GM12892 (cell line): ENCODE measurements around the gene ZRANB3. TPM values are rescaled to one million over a fixed set of nuclear protein-coding genes. Genes with fewer than 3 reads are reported as not detected.
"Not testable (repeated sequence)": the region's sequence is repeated elsewhere in the genome, so short reads cannot be mapped to it uniquely, and the experiment has no call there.

ENCODE experiments used
- DNase-seq: peaks from one replicate; pipeline ENCODE4 v3.0.0; 2011; ENCODE audit not compliant: insufficient read length
- FAIRE-seq: peaks from 2 replicates; lab custom pipeline; 2011; peaks lifted over from hg19 to GRCh38; lab: Jason Lieb, UNC
- POLR2A ChIP-seq: IDR thresholded peaks from 2 replicates; pipeline ENCODE4 v1.6.1; 2011; ENCODE audit warnings: low read depth, low read length, control low read depth
- POLR2AphosphoS5 ChIP-seq: IDR thresholded peaks from 2 replicates; pipeline ENCODE4 v1.6.1; 2011; ENCODE audit warnings: low read depth, low read length, control low read depth
- TAF1 ChIP-seq: IDR thresholded peaks from 2 replicates; pipeline ENCODE4 v1.6.1; 2011; ENCODE audit warnings: low read depth, mild to moderate bottlenecking, control low read depth, low read length, borderline replicate concordance
- polyA plus RNA-seq: library from polyadenylated mRNA; unstranded; fragments of >200 nt; gene quantifications from one replicate; pipeline ENCODE4 v1.2.1, GENCODE V29; 2012; ENCODE audit warnings: missing spikeins, inconsistent platforms; ENCODE audit not compliant: missing spikeins

The ZRANB3 gene
- polyA plus RNA-seq, result 10.0 TPM

GRCh38 chr2:135530313-135531230 lies at the start of gene ZRANB3:
ZRANB3 (minus strand) TSS chr2:135531218.
- FAIRE-seq (peak; percentile 97), DNase-seq (peak; percentile 58)
- TF ChIP-seq POLR2AphosphoS5 (no peak; the same call in 1 of the 2 replicates), TAF1 (0 out of 2 replicates have a peak, but pooled peaks have one; percentile 11), POLR2A (peak; percentile 48)

GRCh38 chr2:135573620-135574019 lies 42.6 kb upstream of the ZRANB3 start:
- DNase-seq, result no peak
- no peak for FAIRE-seq
- TF ChIP-seq TAF1 (no peak), POLR2AphosphoS5 (no peak), POLR2A (no peak)

- TF ChIP-seq TAF1, result no peak
- no peak for TF ChIP-seq POLR2AphosphoS5
- TF ChIP-seq POLR2A, result no peak
- no peak for DNase-seq
- FAIRE-seq, result no peak
These were observed 39.9 kb upstream of the ZRANB3 start for GRCh38 chr2:135570884-135571283.

GRCh38 chr2:135563793-135564192 lies 32.8 kb upstream of the ZRANB3 start:
- no peak for TF ChIP-seq POLR2A
- no peak for TF ChIP-seq POLR2AphosphoS5
- no peak for TF ChIP-seq TAF1
- DNase-seq (no peak), FAIRE-seq (no peak)

GRCh38 chr2:135561925-135562324 lies 30.9 kb upstream of the ZRANB3 start:
- DNase-seq (no peak), FAIRE-seq (no peak)
- no peak for TF ChIP-seq TAF1
- TF ChIP-seq POLR2A, result no peak
- no peak for TF ChIP-seq POLR2AphosphoS5

DNA sequence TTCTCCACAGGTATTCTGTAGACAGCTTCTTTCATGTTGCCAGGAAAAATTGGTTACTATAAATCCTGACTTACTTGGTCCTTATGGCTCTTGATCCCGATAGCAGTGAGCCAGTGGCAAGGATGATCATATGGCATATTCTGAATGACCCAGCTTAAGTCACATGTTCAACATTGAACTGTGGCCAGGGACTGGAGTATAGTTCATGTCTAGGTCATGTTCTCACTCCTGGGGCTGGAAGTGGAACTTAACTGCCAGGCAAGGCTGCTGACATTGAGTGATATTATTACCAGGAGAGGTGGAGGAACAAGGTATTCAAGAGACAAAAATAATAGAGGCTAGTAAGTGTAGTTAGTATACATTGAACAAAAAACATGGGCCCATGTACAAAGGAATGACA lies 26.5 kb upstream of the ZRANB3 start:
- TF ChIP-seq POLR2AphosphoS5 (no peak), POLR2A (no peak), TAF1 (no peak)
- FAIRE-seq (no peak), DNase-seq (no peak)

DNA sequence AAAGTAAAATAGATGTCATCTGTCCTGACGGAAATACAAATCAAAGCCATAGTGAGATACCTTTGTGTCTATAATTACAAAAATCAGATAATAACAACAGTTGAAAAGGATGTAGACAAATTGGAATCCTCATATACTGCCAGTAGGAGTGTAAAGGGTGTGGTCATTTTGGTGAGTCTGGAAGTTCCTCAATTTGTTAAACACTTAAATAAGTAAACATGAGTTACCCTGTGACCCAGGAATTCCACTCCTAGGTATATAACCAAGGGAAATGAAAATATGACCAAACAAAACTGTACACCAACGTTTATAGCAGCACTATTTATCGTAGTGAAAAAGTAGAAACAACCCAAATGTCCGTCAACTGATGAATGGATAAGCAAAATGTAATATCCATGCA lies 24.3 kb upstream of the ZRANB3 start:
- no peak for FAIRE-seq
- TF ChIP-seq POLR2AphosphoS5 (no peak), TAF1 (no peak), POLR2A (no peak)
- no peak for DNase-seq

- FAIRE-seq, result no peak
- no peak for DNase-seq
- TF ChIP-seq TAF1 (no peak), POLR2AphosphoS5 (no peak), POLR2A (no peak)
These were observed 21.9 kb upstream of the ZRANB3 start for GRCh38 chr2:135552887-135553286.

GRCh38 chr2:135551356-135551755 lies 20.3 kb upstream of the ZRANB3 start:
- TF ChIP-seq TAF1 (no peak), POLR2AphosphoS5 (no peak), POLR2A (no peak)
- no peak for DNase-seq
- FAIRE-seq, result no peak

GRCh38 chr2:135547311-135547710 lies 16.3 kb upstream of the ZRANB3 start:
- FAIRE-seq (no peak), DNase-seq (no peak)
- TF ChIP-seq POLR2A, result no peak
- TF ChIP-seq POLR2AphosphoS5, result no peak
- TF ChIP-seq TAF1, result no peak

DNA sequence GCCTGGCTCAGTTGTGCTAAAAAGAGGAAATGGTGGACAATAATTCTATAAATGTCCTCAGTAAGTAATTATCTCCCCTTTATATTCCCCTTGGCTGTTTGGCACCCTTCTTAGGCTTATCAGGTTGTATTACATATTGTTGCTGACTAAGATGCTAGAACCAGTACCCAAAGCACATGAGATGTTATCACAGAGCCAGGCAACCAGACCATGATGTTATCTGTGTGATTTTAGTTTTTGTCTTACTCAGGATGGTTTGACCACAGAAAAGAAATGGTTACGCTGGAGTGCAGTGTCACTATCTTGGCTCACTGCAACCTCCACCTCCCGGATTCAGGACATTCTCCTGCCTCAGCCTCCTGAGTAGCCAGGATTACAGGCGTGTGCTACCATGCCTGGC lies 15.4 kb upstream of the ZRANB3 start:
- TF ChIP-seq POLR2A (no peak), POLR2AphosphoS5 (no peak), TAF1 (no peak)
- DNase-seq (no peak), FAIRE-seq (peak; percentile 42)

DNA sequence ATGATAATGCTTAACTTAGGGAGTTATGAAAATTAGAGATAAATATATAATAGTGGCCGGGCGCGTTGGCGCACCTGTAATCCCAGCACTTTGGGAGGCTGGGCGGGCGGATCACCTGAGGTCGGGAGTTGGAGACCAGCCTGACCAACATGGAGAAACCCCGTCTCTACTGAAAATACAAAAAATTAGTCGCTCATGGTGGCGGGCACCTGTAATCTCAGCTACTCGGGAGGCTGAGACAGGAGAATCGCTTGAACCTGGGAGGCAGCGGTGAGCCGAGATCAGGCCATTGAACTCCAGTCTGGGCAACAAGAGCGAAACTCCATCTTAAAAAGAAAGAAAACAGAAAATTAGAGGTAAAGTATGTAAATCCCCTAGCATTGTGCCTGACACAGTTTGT lies 2.5 kb upstream of the ZRANB3 start:
- FAIRE-seq, DNase-seq: not testable (repeated sequence)
